Astrocyte (in vitro differentiated cells and primary cell): ENCODE results near the gene DPAGT1.

Experiments used
- CTCF ChIP-seq: IDR thresholded peaks from 2 replicates; pipeline ENCODE4 v1.5.1; 2011; ENCODE audit warnings: low read depth, mild to moderate bottlenecking, inconsistent platforms, low read length, moderate library complexity; ENCODE audit not compliant: insufficient read depth
- EZH2 ChIP-seq: IDR thresholded peaks from 2 replicates; pipeline ENCODE4 v1.6.1; 2012; ENCODE audit warnings: mild to moderate bottlenecking, low read length, inconsistent platforms; ENCODE audit not compliant: insufficient read depth

- TF ChIP-seq CTCF = no peak
- TF ChIP-seq EZH2 = no peak
Measured at GRCh38 chr11:119091966-119092879, 9.4 kb downstream of the DPAGT1 start.
